ENCODE results near the gene GATAD2B.
A peak's percentile ranks its signal among the peaks of the same experiment; 100 is the strongest.

Gene GATAD2B

GRCh38 chr1:153833171-153833570 lies 89.6 kb downstream of the GATAD2B start:
- no peak for DNase-seq (ENCODE audit: low spot score)

- no peak for DNase-seq (ENCODE audit: low spot score)
Measured at GRCh38 chr1:153832293-153832692, 90.5 kb downstream of the GATAD2B start.

GRCh38 chr1:153831026-153831425 lies 91.7 kb downstream of the GATAD2B start:
- DNase-seq (ENCODE audit: low spot score), result no peak

GRCh38 chr1:153827168-153827964 lies 95.4 kb downstream of the GATAD2B start:
- DNase-seq (ENCODE audit: low spot score), result no peak

- no peak for DNase-seq (ENCODE audit: low spot score)
Measured at GRCh38 chr1:153818876-153819275, 103.9 kb downstream of the GATAD2B start.

GRCh38 chr1:153816283-153816889 lies 106.4 kb downstream of the GATAD2B start:
- no peak for DNase-seq (ENCODE audit: low spot score)

GRCh38 chr1:153805886-153806719 lies 116.7 kb downstream of the GATAD2B start:
- no peak for DNase-seq (ENCODE audit: low spot score)

- DNase-seq (ENCODE audit: low spot score), result peak; percentile 64
Measured at GRCh38 chr1:153805042-153805745, 117.6 kb downstream of the GATAD2B start.

GRCh38 chr1:153804112-153804511 lies 118.7 kb downstream of the GATAD2B start:
- no peak for DNase-seq (ENCODE audit: low spot score)

GRCh38 chr1:153803470-153804056 lies 119.2 kb downstream of the GATAD2B start:
- no peak for DNase-seq (ENCODE audit: low spot score)

GRCh38 chr1:153801786-153802697 lies 120.7 kb downstream of the GATAD2B start:
- DNase-seq (ENCODE audit: low spot score), result no peak

GRCh38 chr1:153801028-153801625 lies 121.6 kb downstream of the GATAD2B start:
- DNase-seq (ENCODE audit: low spot score), result no peak

GRCh38 chr1:153800516-153800915 lies 122.3 kb downstream of the GATAD2B start:
- DNase-seq (ENCODE audit: low spot score), result no peak

- DNase-seq (ENCODE audit: low spot score), result no peak
Measured at GRCh38 chr1:153799566-153800465, 123.0 kb downstream of the GATAD2B start.

- DNase-seq (ENCODE audit: low spot score), result no peak
Measured at GRCh38 chr1:153799016-153799415, 123.8 kb downstream of the GATAD2B start.

- DNase-seq (ENCODE audit: low spot score), result no peak
Measured at GRCh38 chr1:153798468-153798780, 124.3 kb downstream of the GATAD2B start.

- peak; percentile 85 for DNase-seq (ENCODE audit: low spot score)
Measured at GRCh38 chr1:153796786-153797659, 125.7 kb downstream of the GATAD2B start.
